ENCODE data around the gene DRC1.

The DRC1 gene

DNA sequence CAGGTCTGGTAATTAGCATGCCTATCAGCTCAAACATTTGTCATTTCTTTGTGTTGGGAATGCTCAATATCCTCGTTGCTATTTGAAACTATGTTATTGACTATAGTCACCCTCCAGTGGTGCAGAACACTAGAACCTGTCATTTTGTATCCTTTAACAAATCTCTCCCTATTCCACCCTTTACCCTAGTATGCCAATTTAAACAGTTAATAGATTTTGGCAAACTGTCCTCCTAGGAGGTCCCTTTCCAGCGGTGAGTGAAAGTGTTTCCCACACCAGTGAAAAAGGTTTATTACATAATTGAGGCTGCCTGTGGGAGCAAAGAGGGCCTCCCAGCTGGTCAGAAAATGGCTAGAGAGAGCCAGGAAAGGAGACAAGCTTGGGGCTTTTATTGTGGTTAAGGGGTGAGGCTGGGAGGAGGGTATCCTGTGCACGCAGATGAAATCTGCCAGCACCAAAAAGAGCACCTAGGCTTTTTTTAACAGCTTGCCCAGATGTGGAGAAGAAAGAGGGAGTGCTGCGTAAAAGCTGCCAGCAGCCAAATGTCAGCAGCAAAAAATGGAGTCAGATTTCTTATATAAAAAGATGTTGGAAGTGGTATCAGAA, 1.8 kb upstream of the DRC1 start:
- DNase-seq (ENCODE audit: low read depth): no peak

DNA sequence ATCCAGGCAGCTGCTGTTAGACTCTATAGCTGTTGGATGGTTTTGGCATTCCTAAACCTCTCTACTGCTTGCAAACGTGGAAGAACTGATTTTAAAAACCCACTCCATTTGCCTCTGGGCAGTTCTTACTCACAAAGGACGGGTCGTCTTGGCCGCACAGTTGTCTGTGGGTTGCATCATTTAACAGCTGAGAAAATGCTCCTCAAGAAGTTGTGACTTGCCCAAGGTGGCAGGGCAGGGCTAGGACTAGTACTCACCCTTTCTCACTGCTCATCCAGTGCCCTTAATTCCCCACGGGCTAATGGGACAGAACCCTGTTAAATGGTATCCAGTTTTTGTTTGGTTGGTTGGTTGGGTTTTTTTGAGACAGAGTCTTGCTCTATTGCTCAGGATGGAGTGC, 997 bp upstream of the DRC1 start:
- DNase-seq (ENCODE audit: low read depth): no peak

DNA sequence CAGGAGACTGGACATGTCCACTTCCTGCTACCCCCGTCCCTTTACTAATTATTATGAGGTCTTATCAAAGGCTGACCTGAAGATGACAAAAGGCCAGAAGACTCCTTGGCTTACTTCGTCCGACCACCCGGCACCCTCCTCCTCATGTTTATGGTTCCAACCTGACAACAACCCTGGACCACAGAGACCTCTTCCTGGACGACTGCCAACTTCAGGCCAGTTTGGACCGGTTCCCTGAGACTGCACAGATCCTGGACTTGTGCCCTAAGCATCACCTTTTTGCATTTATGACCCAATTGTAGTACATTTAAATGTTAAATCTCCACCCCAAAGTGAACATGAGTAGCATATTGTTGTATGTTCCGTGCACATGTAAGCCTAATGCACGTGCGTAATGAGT, 5.8 kb downstream of the DRC1 start:
- no peak for DNase-seq (ENCODE audit: low read depth)

DNA sequence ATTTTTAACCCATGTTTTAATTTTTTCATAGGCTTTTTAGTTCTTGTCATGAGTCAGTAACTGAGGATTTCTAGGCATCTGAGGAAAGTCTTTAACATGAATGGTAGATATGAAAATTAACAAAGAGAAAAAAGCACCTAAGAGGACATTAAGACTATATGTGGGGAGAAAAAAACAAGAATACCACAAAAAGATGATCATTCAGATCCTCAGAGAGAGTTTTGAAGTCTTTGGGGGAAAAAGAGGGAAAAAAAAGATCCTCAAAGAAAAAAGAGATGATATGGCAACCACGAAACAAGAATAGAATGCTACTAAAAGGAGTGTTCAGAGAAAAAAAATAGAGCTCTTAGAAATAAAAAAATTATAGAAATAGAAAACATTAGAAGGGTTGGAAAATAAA, 8.1 kb downstream of the DRC1 start:
- no peak for DNase-seq (ENCODE audit: low read depth)

- DNase-seq (ENCODE audit: low read depth): no peak
Measured at GRCh38 chr2:26410764-26411243, 9.1 kb downstream of the DRC1 start.

- DNase-seq (ENCODE audit: low read depth): no peak
Measured at GRCh38 chr2:26411419-26411818, 9.7 kb downstream of the DRC1 start.

- DNase-seq (ENCODE audit: low read depth): no peak
Measured at GRCh38 chr2:26412091-26412673, 10.5 kb downstream of the DRC1 start.

DNA sequence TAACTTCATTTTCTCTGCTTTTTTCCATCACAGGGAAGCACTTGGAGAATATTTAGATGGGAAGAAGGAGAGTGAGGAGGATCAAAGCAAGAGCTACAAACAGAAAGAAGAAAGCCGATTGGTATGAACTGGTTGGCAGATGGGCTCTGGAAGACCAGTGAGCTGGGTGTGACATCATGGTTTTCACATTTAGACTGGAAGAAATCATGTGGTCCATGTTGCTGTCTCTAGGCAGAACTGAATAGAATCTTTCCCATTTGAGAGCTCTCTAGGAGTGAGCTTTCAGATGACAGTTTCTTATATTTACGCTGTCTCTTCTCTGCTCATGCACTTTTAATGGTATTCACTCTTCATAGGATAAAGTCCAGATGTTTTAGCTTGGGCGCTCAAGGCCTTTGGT, 12.6 kb downstream of the DRC1 start:
- no peak for DNase-seq (ENCODE audit: low read depth)

- DNase-seq (ENCODE audit: low read depth): no peak
Measured at GRCh38 chr2:26421961-26422360, 20.2 kb downstream of the DRC1 start.

GRCh38 chr2:26422947-26423629, 21.4 kb downstream of the DRC1 start:
- no peak for DNase-seq (ENCODE audit: low read depth)

- DNase-seq (ENCODE audit: low read depth): no peak
Measured at GRCh38 chr2:26423750-26424149, 22.0 kb downstream of the DRC1 start.

GRCh38 chr2:26424221-26424620, 22.5 kb downstream of the DRC1 start:
- DNase-seq (ENCODE audit: low read depth): no peak

DNA sequence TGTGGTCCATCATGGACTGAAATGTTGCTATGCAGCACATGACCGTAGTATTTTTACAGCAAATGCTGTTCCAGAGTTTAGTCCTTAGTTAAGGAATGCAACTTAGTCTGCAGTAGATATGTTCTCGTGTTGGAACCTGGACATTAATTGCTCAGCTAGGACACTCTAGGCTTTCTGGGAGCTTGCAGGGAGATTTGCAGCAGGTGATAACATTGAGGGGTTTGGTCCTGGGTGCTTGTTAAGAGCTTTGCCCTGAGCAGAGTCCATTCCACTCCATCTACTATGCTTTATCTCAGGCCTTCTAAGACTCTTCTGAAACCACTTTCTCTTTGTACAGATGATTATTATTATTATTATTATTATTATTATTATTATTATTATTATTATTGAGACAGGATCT, 27.1 kb downstream of the DRC1 start:
- DNase-seq (ENCODE audit: low read depth): no peak

DNA sequence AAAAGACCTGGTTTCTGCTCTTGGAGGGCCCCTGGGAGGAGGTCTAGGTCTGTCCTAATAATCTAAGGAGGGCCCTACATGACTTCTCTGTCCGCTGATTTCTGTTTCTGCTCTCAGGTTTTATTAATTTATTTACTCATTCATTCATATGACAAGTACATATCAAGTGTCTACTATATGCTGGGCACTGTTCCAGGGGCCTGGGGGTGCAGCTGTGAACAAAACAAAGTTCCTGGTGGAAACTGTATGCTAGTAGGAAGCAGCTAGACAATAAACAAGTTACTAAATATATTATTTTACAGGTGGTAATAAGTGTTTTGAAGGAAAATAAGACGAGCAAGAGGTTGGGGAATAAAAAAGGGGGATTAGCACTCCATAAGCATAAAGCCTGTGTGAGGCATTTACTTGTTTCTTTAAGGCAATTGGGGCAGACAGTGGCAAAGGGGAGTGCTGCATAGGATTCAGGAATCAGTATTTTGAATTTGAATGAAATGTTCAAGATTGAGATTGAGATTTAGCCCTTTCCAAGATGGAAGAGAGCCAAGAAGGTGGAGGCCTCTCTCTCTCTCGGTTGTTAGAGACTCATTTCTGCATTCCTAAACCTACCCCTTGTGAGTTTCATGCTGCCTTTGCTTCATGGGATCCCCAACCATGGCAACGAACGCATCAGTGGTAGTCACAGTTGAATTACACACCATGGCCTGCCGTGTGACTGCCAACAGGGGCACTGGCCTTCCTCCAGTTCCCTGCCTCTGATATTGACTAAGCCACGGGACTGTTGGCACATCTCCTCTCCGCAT, 28.3 kb downstream of the DRC1 start:
- no peak for DNase-seq (ENCODE audit: low read depth)

- DNase-seq (ENCODE audit: low read depth): no peak
Measured at GRCh38 chr2:26430826-26431225, 29.1 kb downstream of the DRC1 start.

GRCh38 chr2:26432363-26432762, 30.6 kb downstream of the DRC1 start:
- DNase-seq (ENCODE audit: low read depth): no peak

DNA sequence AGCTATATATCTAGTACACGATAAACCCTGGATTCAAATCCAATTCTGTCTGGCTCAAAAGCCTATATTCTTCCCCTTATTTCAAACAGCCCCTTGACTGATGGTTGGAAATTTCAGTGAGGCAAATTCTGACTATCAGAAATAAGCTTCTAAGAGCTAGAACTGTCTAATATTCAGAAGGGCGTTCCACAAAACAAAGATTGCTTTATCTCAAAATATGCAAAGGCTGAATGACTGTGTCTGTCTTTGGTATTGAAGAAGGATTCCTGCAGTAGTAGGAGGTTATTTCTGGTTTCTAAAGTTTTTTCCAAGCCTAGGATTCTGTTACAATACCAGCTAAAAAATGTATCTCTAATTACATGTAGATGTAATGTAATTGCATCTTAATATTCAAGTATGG, 31.1 kb downstream of the DRC1 start:
- no peak for DNase-seq (ENCODE audit: low read depth)

DNA sequence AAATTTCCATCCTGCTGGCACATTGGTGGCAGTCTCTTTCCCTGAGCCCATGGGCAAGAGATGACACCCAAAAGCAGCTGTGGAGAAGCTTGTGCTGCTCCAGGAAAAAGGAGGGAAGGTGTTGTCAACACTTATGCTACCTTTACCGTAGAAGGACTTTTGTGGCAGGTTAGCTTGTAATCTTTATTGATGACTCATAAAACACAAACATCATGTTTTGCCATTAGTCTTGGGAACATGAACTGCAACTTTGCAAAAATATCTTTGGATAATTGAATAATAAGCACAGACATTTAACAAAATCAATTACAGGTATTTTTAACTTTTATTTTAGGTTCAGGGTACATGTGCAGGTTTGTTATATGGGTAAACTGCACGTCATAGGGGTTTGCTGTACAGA, 33.4 kb downstream of the DRC1 start:
- DNase-seq (ENCODE audit: low read depth): no peak

DNA sequence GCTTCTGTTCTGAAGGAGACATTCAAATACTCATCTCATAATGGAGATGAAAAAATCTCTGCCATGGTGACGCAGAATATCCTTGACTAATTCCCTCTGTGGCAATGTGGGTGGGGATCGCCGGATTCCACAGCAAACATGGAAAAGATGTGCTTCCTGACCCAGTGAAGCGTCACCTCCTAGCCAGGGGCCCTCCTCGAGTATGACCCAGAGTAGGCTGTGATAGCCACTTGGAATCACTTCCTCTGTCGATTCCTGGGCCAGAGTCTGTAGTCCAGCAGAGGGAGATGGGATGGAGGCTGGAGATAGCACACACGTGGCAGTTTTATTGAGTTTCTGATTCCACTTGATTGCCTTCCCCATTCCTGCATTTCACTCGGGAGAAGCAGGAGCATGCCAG, 36.8 kb downstream of the DRC1 start:
- no peak for DNase-seq (ENCODE audit: low read depth)

DNA sequence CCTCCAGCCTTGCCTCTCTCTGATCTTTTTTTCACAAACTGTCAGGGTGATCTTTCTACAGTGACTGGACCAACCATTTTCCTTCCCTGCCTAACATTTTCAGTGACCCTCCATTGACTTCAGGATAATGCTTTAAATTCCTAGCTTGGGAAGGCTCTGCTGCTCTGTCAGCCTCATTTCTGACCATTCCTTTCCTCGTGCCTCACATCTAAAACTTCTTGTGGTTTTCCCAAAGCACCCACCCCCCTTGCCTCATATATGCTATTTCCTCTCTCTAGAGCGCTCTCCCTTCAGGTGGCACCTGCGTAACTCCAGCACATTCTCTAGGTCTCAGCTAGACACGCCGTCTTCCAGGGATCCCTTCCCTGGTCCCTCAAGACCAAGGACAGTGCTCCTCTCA, 37.2 kb downstream of the DRC1 start:
- no peak for DNase-seq (ENCODE audit: low read depth)

GRCh38 chr2:26442301-26442700, 40.6 kb downstream of the DRC1 start:
- no peak for DNase-seq (ENCODE audit: low read depth)

GRCh38 chr2:26442707-26443106, 41.0 kb downstream of the DRC1 start:
- no peak for DNase-seq (ENCODE audit: low read depth)

DNA sequence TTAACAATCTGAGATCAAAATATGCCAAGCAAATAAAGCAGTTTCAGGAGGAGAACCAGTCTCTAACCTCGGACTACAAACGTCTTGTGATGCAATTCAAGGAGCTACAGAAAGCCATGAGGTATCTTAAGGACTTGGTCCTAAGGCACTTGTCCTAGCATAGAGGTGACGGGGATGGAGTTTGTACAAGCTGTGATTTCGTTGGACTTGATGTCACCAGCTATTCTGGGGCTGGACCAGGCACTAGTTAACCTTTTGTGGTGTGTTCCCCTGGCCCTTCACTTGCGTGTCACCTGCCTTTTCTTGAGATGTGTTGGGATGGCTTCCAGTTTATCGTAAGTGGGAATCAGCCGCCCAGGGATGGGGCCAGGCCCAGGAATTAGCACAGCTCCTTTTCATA, 42.5 kb downstream of the DRC1 start:
- no peak for DNase-seq (ENCODE audit: low read depth)
